Measurements from ENCODE around the gene PI4KA.
"Not testable (repeated sequence)": the region's sequence is repeated elsewhere in the genome, so short reads cannot be mapped to it uniquely, and the experiment has no call there.

DNA sequence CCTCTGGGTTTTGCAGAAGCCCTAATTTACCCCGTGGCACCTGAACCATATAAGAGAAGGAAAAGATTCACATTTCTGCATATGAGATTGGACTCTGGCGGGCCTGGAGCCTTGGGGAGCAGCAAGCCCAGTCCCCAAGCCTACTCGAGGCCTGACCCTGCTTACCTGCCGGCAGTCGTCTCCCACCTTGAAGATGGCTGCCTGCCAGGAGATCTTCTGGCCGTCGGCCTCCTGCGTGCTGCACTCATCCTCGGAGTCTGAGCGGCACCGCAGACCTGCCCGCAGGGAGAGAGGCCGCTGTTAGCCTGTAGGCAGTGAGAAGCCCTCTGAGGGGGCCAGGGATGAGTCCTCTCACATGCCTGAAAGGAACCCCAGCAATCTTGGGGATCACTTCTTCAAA lies 145.5 kb downstream of the PI4KA start:
- TF ChIP-seq ZNF8, CSRNP3, ZFP3 (CRISPR knock-in tag; IDR thresholded peaks at IDR 0.05): not testable (repeated sequence)

All from SK-N-SH treated with all-trans-retinoic acid at 6 μM for 48 hours (cell line).